Cardiac septum (tissue), 1 donor: ENCODE data around the gene SLC25A19. TPM values are rescaled to one million over a fixed set of nuclear protein-coding genes. Genes with fewer than 3 reads are reported as not detected.

Experiments used
- DNase-seq: peaks from one replicate; pipeline ENCODE4 v3.0.0-alpha.2; 2020; ENCODE audit warnings: low spot score
- intact Hi-C: fragments of 100-400 bp; cut with DNase I; formaldehyde crosslinking; loops from one replicate; pipeline ENCODE4 v1.14.0; 2022
- total RNA-seq: library from RNA; stranded (reverse); fragmentation: NEBNext Ultra II Directional; extraction: Animal tissue kit (Norgen Biotek cat#: 25700); gene quantifications from one replicate; pipeline ENCODE4 v1.2.1, GENCODE V29; 2021
- donor health status: DM: no; HTN: no; CAD: no.

The SLC25A19 gene
- total RNA-seq, 1 donor from 2014 or later: 8.5 TPM

DNA sequence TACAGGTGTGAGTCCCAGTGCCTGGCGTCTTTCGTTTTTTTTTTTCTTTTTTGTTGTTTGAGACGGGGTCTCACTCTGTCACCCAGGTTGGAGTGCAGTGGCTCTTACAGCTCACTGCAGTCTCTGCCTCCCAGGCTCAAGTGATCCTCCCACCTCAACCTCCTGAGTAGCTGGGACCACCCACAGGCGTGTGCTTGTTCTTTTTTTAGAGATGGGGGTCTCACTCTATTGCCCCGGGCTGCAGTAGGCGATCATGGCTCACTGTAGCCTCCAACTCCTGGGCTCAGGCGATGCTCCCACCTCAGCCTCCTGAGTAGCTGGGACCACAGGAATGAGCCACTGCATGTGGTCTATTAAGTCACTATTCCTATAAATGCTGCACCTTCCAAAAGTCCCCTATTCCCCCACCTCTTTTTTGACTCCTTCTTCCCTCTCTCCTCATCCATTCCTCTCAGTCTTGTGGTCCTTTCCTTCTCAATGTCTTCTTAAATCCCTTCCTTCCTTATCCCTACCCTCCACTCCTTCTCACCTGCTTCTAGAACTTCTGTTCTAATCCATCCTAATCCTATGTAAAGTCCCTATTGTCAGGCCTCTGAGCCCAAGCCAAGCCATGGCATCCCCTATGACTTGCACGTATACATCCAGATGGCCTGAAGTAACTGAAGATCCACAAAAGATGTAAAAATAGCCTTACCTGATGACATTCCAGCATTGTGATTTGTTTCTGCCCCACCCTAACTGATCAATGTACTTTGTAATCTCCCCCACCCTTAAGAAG, 37.0 kb downstream of the SLC25A19 start:
- intact Hi-C loops: no loop called here
- DNase-seq: no peak

DNA sequence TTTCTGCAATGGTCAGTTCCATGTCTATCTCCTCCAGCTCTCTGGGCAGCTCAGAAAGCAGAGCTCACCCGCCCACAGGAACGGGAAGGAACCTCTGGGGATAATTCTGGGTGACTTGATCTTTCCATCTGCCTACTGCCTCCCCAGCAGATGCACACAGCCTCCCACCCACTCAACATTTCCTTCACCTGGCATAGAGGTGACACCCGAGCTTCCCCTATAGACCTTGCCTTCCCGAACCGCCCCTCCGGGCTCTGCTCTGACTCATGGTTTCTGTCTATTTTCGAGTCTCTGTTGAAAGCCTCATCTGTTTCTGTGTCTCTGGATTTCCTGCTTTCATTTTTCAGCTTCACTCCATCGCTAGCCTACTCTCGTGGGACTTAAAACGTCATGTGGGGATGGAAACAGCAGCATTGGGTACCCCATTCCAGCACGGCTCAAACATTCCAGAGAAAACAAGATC, 39.2 kb downstream of the SLC25A19 start:
- no peak for DNase-seq
- intact Hi-C loops: no loop called here

DNA sequence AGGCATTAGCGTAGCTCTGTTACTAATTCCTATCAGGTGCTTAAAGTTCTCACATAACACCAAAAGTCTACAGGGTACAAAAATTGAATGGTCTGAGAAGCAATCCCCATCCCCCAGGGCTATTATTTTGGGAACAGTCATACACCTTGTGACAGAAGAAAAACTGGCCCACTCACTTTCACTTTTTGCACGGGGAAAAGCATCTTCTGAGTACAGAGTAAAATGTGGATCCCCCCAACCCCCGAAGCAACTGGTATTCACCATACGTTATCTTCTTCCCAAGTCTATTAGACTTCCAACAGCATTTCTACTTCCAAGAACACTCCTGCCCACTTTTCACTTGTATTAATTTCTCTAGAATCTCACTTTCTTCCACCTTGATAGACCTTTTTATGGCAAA, 39.7 kb downstream of the SLC25A19 start:
- no peak for DNase-seq
- intact Hi-C loops: no loop called here

DNA sequence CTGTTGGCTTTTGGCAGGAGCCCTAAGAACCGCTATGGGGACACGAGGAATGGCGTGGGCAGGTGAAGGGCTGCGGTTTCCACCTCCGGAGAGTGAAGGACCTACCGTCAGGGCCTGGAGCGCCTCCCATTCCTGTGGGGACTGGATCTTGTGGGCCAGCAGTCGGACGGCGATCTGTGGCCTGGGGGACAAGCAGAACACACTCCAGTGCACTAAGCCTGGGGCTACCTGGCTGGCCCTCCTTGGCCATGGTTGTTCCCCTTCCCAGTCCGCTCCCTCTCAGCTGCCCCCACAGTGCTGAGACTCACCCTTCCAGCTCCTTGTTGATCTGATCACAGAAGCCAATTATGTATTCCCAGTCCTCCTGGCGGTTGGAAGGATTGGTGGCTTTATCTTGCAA, 42.8 kb downstream of the SLC25A19 start:
- no peak for DNase-seq
- intact Hi-C loops: no loop called here

DNA sequence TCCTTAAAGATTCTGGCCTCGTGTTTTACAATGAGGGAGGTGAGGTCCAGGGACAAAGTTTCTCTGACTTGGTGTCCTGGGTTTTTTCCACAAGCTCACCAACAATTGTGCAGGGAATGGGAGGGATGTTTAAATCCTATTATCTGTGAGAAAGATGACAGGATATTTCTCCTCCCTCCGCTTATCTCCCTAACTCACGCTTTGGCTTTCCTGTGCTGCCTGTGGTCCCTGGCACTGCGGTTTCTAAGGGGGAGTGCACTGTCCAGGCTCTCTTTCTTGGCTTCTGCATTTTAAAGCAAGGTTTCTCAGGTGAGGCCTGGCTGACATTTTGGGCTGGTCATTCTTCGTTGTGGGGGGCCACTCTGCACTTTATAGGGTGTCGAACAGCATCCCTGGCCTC, 44.2 kb downstream of the SLC25A19 start:
- DNase-seq: no peak
- intact Hi-C loops: no loop called here

DNA sequence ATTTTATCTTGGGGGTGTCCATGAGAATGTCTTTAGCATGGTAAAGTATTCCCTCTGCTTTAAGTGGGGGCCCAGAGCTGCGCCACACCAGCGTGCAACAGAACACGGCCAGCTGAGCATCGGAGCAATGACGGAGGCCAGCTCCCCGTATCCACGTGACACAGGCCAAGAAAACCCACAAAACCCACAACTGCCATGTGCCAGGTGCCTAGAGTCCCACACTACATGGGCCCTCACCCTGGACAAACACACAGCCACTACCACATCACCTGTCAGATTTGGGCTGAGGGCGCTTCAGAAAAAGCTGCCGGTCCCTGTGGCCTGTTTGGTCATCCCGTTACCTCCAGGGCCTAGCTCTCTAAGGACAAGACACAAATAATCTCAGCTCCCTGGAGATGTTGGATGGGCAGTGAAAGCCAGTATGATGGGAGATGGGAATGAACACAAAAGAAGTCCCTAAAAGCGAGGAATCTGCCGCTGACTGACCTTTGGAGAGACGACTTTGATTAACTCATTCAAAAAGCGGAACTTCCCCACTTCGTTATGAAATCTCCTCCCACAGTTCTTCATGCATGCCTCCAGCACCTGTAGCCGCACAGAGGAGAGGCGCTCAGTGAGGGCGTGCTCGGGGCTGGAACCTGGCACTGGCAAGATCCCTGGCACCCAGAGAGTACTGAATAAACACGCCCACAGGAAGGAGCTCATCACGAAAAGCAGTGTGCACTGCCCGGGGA, 44.9 kb downstream of the SLC25A19 start:
- no peak for DNase-seq
- intact Hi-C loops: no loop called here

DNA sequence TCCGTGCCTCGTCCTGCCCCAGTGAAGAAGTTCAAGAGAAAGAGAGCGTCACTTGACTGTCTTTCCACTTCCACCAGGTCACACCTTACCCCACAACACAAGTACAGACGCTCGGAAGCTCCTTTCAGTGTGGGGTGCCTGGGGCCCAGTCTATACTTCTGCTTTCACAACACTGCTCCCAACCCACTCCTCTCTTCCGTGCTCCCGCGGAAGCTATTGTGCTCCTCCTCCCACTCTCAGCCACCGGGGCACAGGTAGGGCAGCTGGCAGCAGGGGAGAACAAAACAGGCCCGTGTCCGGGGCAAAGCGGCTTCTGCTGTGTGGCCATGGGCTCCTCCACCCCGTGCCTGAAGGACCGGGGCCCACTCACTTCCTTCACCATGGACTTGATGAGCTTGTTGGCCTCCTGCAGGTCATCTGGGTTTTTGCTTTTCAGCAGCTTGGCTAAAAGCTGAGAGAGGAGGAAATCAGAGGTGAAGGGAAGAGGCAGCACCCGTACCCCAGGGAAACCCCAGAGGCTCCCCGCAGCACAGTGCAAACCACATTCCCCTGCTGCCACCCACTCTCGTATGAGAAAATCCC, 46.7 kb downstream of the SLC25A19 start:
- intact Hi-C loops: no loop called here

DNA sequence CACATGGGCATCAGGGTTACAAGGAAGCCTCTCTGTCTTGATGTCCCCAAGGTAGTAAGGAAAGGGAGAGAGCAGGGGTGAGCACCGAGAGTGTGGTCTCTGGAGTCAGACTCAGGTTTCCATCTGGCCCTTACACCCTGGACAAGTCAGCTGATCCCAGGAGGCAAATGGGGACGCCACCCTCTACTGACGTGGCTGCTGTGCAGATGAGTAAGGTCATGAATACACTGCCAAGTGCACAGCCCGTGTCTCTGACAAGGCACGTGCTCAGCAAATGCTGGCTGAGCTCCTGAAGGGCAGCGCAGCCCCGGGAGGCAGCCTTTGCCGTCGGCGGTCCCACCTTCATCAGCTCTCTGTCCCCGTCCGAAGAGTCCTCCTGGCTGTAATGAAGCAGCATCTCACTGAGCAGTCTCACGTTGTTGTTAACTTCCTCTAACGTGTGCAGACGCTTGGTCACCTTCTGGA, 47.2 kb downstream of the SLC25A19 start:
- DNase-seq: no peak
- intact Hi-C loops: no loop called here

More for the DNA sequence above, 46.7 kb downstream of the SLC25A19 start:
- no peak for DNase-seq

DNA sequence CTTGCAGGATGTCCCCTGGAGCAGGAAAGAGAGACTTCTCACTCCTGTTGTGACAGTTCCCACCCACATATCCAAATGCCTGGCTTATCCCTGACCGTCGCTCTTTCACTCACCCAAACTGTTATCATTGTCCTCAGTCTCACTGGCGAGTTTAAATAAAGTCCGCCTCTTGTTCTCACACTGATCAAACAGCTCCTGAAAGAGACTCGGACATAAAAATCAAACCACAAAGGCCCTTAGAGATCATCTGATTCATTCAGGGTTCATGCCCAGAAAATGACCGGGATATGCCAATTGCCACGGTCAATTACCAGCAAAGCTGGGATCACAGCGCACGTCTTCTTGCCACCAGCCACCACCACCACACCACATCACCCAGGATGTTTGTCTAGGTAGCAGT, 47.7 kb downstream of the SLC25A19 start:
- intact Hi-C loops: no loop called here
- no peak for DNase-seq

DNA sequence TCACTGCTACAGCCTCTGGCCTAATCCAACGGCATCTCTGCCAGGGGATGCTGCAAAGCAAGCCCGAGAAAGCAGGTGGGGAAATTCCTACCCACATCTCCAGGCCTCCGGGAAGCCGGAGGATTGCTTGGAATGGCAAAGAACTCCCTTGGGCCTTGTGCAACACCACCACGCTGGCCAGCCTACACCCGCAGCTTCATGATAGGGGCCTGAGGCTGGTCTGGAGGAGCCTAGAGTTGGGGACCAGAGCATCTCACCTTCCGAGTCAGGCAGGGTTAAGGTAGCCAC, 48.1 kb downstream of the SLC25A19 start:
- intact Hi-C loops: no loop called here
- DNase-seq: no peak

DNA sequence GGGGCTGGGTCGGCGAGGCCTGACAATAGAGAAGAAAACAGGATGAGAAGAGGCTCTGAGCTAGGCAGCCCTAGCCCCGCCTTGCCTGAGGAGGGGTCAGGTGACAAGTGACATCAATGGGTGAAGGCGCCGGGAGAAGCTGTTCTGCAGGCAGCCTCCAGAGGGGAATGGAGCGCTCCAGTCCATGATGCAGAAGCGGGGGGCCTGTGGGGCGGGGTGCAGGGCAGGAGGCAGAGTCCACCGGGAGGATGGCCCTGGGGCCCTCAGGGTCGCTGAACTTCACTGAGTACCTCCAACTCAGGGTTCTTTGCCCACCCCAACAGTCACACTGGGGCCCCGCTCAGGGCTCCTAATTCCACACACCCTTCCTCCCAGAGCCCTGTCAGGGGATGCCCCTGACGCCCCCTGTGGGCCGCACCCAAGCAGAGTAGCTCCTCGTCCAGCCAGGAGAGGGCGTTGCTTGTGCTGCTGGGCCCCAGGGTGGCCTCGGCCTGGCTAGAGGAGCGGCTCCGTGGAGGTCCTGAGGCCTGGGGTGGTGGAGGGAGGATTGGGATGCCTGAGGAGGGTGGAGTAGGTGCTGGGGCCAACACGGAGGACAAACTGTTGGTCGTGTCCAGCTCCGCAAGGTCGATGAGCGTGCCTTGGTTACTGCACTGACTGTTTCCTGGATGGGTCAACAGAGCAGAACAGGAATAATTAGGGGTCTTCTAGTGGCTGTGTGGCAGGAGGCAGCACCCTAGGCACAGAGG, 48.7 kb downstream of the SLC25A19 start:
- no peak for DNase-seq
- intact Hi-C loops: no loop called here

DNA sequence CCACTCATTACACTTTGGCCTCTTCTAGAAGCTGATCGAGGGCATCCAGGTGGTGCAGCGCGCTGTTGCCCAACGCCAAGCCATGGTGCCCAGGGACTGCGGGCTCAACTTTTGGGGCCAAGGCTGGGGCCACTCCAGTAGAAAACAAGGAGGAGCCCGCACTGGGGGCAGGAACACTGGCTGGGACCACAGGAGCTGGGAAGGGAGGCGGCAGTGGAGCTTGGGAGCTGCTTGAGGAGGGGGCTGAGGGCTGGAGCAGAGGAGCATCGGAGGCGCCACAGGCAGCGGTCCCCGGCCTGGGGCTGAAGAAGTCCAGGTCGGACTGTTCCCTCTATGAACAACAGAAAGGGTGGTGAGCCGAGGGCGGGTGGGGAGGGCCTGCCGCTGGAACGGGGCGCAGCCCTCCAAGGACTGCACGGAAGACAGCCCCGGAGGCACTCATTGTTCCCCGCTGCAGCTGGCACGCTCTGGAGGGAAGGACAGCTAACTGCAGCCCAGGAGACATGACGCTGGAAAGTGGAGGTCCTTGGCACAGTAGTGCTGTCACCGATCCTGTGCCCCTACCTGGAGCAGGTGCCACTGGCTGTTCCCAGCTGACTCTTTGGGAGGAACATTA, 49.3 kb downstream of the SLC25A19 start:
- DNase-seq: no peak
- intact Hi-C loops: no loop called here

DNA sequence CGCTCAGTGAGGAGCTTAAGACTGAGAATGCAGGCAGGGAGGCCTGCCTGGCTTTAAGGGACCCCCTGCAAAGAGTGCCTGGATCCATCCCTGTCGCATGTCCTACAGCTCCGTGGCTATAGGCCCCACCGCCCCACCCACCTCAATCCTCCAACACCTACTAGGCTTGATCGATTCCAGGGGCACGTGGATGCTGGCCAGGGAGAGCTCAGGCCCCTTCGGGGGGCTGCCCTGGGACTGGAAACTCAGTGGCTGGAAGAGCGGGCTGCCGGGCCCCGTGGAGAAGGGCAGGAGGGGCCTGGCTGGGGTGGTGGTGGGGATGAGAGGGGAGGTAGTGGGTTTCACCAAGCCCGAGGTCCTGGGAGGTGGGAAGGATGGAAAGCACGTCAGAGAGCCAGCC, 50.0 kb downstream of the SLC25A19 start:
- DNase-seq: no peak
- intact Hi-C loops: no loop called here

DNA sequence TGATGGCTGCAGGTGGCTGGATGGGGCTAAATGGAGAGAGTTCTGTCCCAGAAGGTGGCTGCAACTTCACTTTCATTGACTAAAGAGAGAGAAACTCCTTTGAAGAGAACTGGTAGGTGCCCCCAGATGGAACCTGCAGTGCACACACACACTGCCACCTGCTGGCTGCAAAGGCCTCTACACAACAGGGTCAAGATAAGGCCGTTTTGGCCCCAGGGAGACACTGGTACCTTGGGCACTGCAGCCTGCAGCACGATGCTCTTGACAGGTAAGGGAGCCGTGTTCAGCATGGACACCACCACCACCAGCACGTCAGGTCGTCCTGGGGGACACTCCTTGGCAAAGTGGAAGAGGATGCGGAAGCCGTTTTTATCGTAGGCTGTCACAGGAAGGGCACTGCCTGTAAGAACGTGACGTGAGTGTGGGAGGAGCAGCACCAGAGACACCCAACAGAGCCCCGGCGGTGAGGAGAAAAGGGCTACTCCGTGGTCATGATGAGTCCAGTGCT, 50.5 kb downstream of the SLC25A19 start:
- intact Hi-C loops: no loop called here
- DNase-seq: no peak

DNA sequence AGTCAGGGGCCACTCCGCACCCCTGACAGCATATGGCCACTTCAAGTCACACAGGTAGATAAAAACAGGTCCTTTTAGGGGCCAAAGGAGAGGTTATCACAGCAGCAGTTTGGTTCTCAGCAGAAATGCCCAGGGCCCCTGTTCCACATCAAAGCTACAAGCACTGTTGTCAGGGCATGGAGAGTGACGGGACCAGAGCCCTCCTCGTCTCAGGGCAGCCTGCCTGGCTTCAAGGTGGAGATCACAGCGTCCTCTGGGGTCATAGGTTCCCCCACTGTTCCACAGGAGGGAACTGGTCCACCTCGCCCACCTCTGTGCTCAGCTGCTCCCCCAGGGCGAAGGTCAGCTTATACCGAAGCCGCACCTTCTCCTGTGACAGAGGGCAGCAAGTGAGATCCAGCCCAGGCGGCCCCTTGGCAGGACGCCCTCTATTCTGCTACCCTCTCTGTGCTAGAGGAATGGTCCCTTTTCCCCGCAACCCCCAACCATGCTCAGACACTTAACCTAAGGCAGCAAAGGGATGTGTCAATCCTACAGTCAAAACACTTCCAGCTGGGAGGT, 51.1 kb downstream of the SLC25A19 start:
- no peak for DNase-seq
- intact Hi-C loops: no loop called here

DNA sequence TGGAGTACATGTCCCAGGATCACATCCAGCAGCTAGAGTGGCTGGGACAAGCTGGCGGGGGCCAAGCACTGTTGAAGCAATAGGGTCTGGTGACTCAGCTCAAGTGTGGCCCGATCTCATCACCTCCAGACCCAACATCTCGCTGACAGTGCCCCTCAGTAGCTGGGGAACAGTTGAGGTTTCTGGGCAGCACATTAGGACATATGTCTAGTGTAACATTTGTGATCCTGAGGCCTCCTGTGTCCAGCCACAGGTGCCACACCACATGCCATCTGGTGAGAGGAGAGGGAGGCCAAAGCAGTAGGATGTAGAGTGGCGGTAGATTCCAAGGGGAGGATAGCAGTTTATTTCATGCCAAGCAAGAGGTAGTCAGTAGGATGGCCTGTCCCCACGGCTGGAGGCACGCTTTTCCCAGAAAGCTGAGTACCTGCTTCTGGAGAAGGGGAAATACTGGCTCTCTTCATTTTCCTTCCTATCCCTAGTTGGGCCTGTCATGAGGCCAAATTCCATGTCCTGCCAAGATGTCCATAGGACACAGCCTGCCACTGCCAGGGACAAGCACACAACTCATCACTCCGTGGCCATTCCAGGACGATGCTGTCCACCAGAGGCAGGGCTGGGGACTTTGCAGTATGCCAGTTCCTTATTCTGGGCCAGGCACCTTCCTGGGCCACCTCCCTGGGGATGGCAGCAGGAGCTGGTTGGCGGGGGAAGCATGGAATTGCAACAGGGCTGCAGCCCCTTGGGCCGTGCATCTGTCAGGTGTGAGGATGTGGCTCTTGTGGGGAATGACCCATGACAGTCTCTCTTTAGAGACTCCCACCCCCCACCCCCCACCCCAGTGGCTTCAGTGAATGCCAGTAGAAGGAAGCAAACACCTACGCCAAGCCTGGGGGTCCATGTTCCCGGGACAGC, 51.9 kb downstream of the SLC25A19 start:
- intact Hi-C loops: no loop called here
- no peak for DNase-seq

DNA sequence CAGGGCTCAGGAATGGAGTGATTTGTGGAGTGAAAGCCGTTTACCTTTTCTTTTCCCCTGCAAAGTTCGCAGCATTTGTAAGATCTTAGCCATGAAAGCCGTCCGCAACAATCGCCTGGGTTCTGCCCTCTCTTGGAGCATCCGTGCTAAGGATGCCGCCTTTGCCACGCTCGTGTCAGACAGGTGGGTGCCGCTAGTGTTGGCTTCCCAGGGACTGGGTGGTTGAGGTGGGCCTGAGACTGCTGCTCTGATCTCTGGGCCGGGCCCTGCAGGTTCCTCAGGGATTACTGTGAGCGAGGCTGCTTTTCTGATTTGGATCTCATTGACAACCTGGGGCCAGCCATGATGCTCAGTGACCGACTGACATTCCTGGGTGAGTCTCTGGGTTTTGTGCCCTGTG, 56.4 kb downstream of the SLC25A19 start:
- DNase-seq: no peak
- intact Hi-C loops: no loop called here

DNA sequence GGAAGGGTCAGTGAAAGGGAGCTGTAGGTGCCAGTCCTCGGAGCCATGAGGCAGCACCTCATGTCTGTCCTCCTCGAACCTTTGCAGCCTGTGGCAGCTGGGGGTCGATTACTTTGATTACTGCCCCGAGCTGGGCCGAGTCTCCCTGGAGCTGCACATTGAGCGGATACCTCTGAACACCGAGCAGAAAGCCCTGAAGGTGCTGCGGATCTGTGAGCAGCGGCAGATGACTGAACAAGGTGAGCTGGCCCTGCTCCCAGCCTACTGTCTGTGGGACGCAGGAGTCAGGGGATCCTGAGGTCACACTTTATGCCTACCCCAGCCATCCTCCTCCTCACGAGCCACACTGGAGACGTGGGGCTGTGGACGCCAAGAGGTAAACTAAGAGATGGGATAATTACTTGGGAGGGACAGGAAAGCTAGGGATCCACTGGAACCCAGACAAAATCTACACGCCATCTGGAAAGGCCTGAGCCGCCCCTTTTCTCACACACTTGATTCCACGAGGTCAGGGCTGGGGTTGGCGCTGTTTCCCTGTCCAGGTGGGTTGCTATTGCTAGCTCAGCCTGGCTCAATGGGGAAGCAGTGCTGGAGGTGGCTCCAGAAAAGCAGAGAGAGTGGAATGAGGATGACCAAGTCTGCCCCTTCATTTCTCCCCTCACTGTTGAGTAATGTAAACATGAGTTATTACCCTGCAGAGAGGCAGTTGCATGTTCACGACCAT, 57.3 kb downstream of the SLC25A19 start:
- DNase-seq: no peak
- intact Hi-C loops: no loop called here
